Measurements from ENCODE around the gene SUPT7L.

The SUPT7L gene

DNA sequence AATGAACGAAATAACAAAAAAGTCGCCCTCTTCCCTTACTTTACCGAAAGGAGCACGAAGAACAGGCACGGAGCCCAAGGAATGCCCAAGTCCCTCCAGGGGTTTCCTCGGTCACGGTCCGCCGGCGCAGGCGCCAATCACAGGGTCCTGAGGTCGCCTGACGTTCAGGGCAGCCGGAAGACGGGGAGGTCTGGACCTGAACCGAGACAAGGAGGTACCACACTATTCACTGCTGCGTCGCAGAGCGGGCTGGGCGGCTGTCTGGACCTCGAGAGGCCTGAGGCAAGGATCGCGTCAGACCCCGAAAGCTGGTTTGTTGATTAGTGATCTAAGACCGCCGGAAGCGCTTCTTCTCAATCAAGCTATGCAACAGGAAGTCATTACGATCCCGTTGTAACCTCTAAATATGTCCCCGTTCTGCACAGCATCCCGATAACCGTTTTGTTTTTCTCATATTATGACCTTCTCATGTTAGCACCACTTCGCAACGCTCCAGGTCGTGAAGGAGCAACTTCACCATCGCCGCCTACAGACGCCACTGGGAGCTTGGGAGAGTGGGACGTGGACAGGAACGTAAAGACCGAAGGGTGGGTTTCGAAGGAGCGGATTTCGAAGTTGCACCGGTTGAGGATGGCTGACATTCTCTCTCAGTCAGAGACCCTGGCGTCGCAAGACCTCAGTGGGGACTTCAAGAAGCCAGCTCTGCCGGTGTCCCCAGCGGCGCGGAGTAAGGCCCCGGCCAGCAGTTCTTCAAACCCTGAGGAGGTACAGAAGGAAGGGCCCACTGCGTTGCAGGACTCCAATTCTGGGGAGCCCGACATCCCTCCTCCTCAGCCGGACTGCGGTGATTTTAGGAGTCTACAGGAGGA, at the start of gene SUPT7L, which contains the start of gene SLC4A1AP:
TSS of gene SUPT7L (minus strand) at position 330 of the 869 bp plus-strand sequence. CDS start 1,422 bp downstream, outside the sequence.
TSS of gene SLC4A1AP (plus strand) at position 605 of the 869 bp plus-strand sequence. CDS start at position 631, 26 bp downstream.
- peak; percentile 69 for DNase-seq (ENCODE audit: low spot score)
- TF ChIP-seq, protein P1, sequence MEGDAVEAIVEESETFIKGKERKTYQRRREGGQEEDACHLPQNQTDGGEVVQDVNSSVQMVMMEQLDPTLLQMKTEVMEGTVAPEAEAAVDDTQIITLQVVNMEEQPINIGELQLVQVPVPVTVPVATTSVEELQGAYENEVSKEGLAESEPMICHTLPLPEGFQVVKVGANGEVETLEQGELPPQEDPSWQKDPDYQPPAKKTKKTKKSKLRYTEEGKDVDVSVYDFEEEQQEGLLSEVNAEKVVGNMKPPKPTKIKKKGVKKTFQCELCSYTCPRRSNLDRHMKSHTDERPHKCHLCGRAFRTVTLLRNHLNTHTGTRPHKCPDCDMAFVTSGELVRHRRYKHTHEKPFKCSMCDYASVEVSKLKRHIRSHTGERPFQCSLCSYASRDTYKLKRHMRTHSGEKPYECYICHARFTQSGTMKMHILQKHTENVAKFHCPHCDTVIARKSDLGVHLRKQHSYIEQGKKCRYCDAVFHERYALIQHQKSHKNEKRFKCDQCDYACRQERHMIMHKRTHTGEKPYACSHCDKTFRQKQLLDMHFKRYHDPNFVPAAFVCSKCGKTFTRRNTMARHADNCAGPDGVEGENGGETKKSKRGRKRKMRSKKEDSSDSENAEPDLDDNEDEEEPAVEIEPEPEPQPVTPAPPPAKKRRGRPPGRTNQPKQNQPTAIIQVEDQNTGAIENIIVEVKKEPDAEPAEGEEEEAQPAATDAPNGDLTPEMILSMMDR (IDR thresholded peaks at IDR 0.05; ENCODE audit: poor library complexity, severe bottlenecking): peak; percentile 6
- Histone ChIP-seq H3K27ac (ENCODE audit: poor library complexity, severe bottlenecking) (peak within 1 kb of the TSS; percentile 74), H3K9me3 (ENCODE audit: severe bottlenecking) (no peaks in the 10 kb centered on the region), H3K27me3 (ENCODE audit: insufficient read depth, poor library complexity, severe bottlenecking) (no peaks in the 10 kb centered on the region), H3K4me3 (ENCODE audit: severe bottlenecking) (peak within 1 kb of the TSS; percentile 93), H3K36me3 (ENCODE audit: low read depth) (peaks cover 61% of the 10 kb centered on the region), H3K4me1 (ENCODE audit: insufficient read depth, poor library complexity, severe bottlenecking) (peaks cover 3% of the 10 kb centered on the region)
- peak; percentile 84 for ATAC-seq (ENCODE audit: low read depth)

DNA sequence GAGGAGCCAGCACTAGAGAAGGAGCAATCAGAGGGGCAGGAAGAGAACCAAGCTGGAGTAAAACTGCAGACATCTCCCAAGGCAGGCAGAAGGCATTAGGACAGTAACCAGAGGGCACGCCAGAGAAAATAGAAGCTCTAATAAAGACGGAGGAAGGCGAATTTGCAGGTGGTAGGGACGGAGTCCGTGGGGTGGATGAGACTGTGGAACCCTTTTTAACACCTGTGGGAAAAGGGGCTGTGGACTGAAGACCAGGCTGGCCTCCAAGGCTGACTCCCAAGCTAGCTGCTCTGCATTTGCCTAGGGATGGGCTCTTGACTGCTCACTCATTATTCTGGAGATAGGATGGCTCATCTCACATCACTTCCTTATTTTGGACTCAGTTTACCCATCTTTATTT, 49.8 kb upstream of the SUPT7L start:
- no peaks in the 10 kb centered on the region for H3K36me3 ChIP-seq (ENCODE audit: low read depth)
- H3K27me3 ChIP-seq (ENCODE audit: insufficient read depth, poor library complexity, severe bottlenecking): no peaks in the 10 kb centered on the region
- no peaks in the 10 kb centered on the region for H3K9me3 ChIP-seq (ENCODE audit: severe bottlenecking)
- H3K27ac ChIP-seq (ENCODE audit: poor library complexity, severe bottlenecking): no peak overlapping the region
- no peak overlapping the region for H3K4me3 ChIP-seq (ENCODE audit: severe bottlenecking)
- TF ChIP-seq, protein P1 (IDR thresholded peaks at IDR 0.05; ENCODE audit: poor library complexity, severe bottlenecking): no peak
- H3K4me1 ChIP-seq (ENCODE audit: insufficient read depth, poor library complexity, severe bottlenecking): peaks cover 21% of the 10 kb centered on the region
- ATAC-seq (ENCODE audit: low read depth) (no peak), DNase-seq (ENCODE audit: low spot score) (no peak)

- TF ChIP-seq, protein P1 (IDR thresholded peaks at IDR 0.05; ENCODE audit: poor library complexity, severe bottlenecking): no peak
- DNase-seq (ENCODE audit: low spot score) (no peak), ATAC-seq (ENCODE audit: low read depth) (no peak)
These were observed 49.1 kb upstream of the SUPT7L start for GRCh38 chr2:27712522-27712921.

GRCh38 chr2:27711804-27712203, 48.4 kb upstream of the SUPT7L start:
- H3K27ac ChIP-seq (ENCODE audit: poor library complexity, severe bottlenecking): peak overlapping the region; percentile 54
- no peak overlapping the region for H3K4me3 ChIP-seq (ENCODE audit: severe bottlenecking)
- H3K27me3 ChIP-seq (ENCODE audit: insufficient read depth, poor library complexity, severe bottlenecking): no peaks in the 10 kb centered on the region
- H3K4me1 ChIP-seq (ENCODE audit: insufficient read depth, poor library complexity, severe bottlenecking): peaks cover 21% of the 10 kb centered on the region
- no peaks in the 10 kb centered on the region for H3K9me3 ChIP-seq (ENCODE audit: severe bottlenecking)
- TF ChIP-seq, protein P1 (IDR thresholded peaks at IDR 0.05; ENCODE audit: poor library complexity, severe bottlenecking): no peak
- no peak for ATAC-seq (ENCODE audit: low read depth)
- H3K36me3 ChIP-seq (ENCODE audit: low read depth): no peaks in the 10 kb centered on the region
- DNase-seq (ENCODE audit: low spot score): no peak

More at GRCh38 chr2:27712522-27712921, 49.1 kb upstream of the SUPT7L start:
- Histone ChIP-seq H3K9me3 (ENCODE audit: severe bottlenecking) (no peaks in the 10 kb centered on the region), H3K27ac (ENCODE audit: poor library complexity, severe bottlenecking) (no peak overlapping the region), H3K4me3 (ENCODE audit: severe bottlenecking) (no peak overlapping the region), H3K36me3 (ENCODE audit: low read depth) (no peaks in the 10 kb centered on the region), H3K4me1 (ENCODE audit: insufficient read depth, poor library complexity, severe bottlenecking) (peaks cover 21% of the 10 kb centered on the region), H3K27me3 (ENCODE audit: insufficient read depth, poor library complexity, severe bottlenecking) (no peaks in the 10 kb centered on the region)
